ENCODE data around the gene CORO2B.
A peak's percentile ranks its signal among the peaks of the same experiment; 100 is the strongest.

CORO2B gene

GRCh38 chr15:68681836-68682235, 103.0 kb downstream of the CORO2B start:
- no peak for DNase-seq

- DNase-seq = no peak
Observed at GRCh38 chr15:68682330-68682729, 103.5 kb downstream of the CORO2B start.

- no peak for DNase-seq
Observed at GRCh38 chr15:68683026-68683425, 104.2 kb downstream of the CORO2B start.

- no peak for DNase-seq
Observed at GRCh38 chr15:68683551-68683950, 104.8 kb downstream of the CORO2B start.

- no peak for DNase-seq
Observed at GRCh38 chr15:68684476-68684875, 105.7 kb downstream of the CORO2B start.

GRCh38 chr15:68687136-68687735, 108.4 kb downstream of the CORO2B start:
- DNase-seq = no peak

- no peak for DNase-seq
Observed at GRCh38 chr15:68691705-68692104, 112.9 kb downstream of the CORO2B start.

GRCh38 chr15:68693071-68693470, 114.3 kb downstream of the CORO2B start:
- no peak for DNase-seq

- DNase-seq = no peak
Observed at GRCh38 chr15:68694111-68694510, 115.3 kb downstream of the CORO2B start.

- no peak for DNase-seq
Observed at GRCh38 chr15:68695061-68695595, 116.3 kb downstream of the CORO2B start.

GRCh38 chr15:68696414-68697363, 117.9 kb downstream of the CORO2B start:
- DNase-seq = no peak

- no peak for DNase-seq
Observed at GRCh38 chr15:68697711-68698690, 119.2 kb downstream of the CORO2B start.

- DNase-seq = no peak
Observed at GRCh38 chr15:68698708-68699107, 119.9 kb downstream of the CORO2B start.

- DNase-seq = no peak
Observed at GRCh38 chr15:68699124-68699880, 120.5 kb downstream of the CORO2B start.

- no peak for DNase-seq
Observed at GRCh38 chr15:68699881-68700454, 121.2 kb downstream of the CORO2B start.

- DNase-seq = peak; percentile 16
Observed at GRCh38 chr15:68700455-68701123, 121.8 kb downstream of the CORO2B start.

- DNase-seq = no peak
Observed at GRCh38 chr15:68701886-68702285, 123.1 kb downstream of the CORO2B start.

- no peak for DNase-seq
Observed at GRCh38 chr15:68704496-68705021, 125.8 kb downstream of the CORO2B start.

GRCh38 chr15:68706256-68706655, 127.5 kb downstream of the CORO2B start:
- no peak for DNase-seq

GRCh38 chr15:68706931-68707330, 128.1 kb downstream of the CORO2B start:
- no peak for DNase-seq

GRCh38 chr15:68707386-68707785, 128.6 kb downstream of the CORO2B start:
- DNase-seq = no peak

Data from NCI-H2081 treated with DMSO at 0.1 percent for 48 hours (cell line).